Colonic mucosa (tissue), 4 donors: ENCODE measurements around the gene AMER3. TPM values are rescaled to one million over a fixed set of nuclear protein-coding genes. Genes with fewer than 3 reads are reported as not detected.

Source experiments
- DNase-seq: peaks from one replicate; pipeline ENCODE4 v3.0.0-alpha.2; 2020
- H3K27ac ChIP-seq: fragments of 200-600 bp; one replicate; pipeline ENCODE4 v1.8.0; 2021
- H3K27me3 ChIP-seq: fragments of 200-600 bp; one replicate; pipeline ENCODE4 v1.8.0; 2021
- H3K36me3 ChIP-seq: fragments of 200-600 bp; one replicate; pipeline ENCODE4 v1.8.0; 2021
- H3K4me1 ChIP-seq: fragments of 200-600 bp; one replicate; pipeline ENCODE4 v1.8.0; 2021; ENCODE audit warnings: mild to moderate bottlenecking
- H3K4me3 ChIP-seq: fragments of 200-600 bp; one replicate; pipeline ENCODE4 v1.8.0; 2021
- H3K9ac ChIP-seq, 2 donors: one replicate each; pipeline ENCODE4 v1.7.0; 2013; ENCODE audit warnings: control low read depth in 2 of 2, low read depth in 2 of 2, low read length in 2 of 2
- H3K9me3 ChIP-seq: fragments of 200-600 bp; one replicate; pipeline ENCODE4 v1.8.0; 2021
- CTCF ChIP-seq: fragments of 200-600 bp; IDR thresholded peaks from one replicate; pipeline ENCODE4 v1.8.0; 2022; ENCODE audit warnings: antibody characterized with exemption, mild to moderate bottlenecking
- intact Hi-C: fragments of 100-400 bp; cut with DNase I; formaldehyde crosslinking; loops from one replicate; pipeline ENCODE4 v1.14.1; 2022
- total RNA-seq, 2 donors: library from RNA; stranded (reverse); fragmentation: NEBNext Ultra II Directional in 1 of 2; extraction: Animal tissue kit (Norgen Biotek cat#: 25700) in 1 of 2; gene quantifications; one replicate each; pipeline ENCODE4 v1.2.1, GENCODE V29; 2021
- donor health status: healthy.
- donor health status: DM: no; HTN: no; CAD: no.
- donor health status: DM: no; HTN: no; CAD: no.

Gene AMER3
- total RNA-seq, 2 donors from 2014 or later: 0.27 to 0.56 TPM

DNA sequence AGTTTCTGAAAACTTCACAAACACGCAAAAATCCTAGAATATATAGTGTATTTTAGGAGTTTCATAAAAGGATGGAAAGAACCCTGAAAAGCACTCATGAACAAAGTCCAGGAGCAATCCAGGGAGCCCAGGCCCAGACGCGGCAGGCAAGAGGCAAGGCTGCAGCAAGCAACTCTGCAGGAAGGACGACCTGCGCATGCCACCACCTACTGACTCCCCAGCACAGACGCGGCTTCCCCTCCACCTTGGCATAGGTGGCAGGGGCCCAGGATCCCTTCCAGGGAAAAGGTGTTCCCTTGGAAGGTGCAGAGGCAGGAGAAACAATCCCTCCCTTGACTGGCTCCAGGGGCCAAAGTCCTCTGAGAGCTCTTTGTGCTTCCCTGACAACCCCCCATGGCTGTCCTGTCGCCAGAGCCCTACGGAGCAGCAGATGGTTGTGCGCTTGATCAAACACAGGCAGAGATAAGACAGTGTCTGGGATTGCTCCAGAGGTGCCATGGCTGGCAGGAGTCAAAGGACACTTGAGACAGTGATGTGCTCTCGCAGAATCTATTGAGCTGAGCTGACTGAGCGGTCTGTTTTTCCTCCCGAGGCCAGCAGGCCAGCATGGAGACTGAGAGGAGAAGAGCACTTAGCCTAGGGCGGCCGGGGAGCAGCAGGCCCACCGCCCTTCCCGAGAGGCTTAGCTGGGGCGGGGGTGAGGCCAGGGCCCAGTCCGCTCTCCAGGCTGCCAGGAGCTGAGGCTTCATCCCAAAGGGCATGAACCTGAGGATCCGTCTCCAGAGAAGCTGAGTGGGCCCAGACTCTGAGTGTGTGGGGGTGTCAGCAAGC lies 10.8 kb upstream of the AMER3 start:
- intact Hi-C loops: no loop called here
- DNase-seq: peak; percentile 67
- no peak for TF ChIP-seq CTCF
- H3K9ac ChIP-seq: no peak overlapping the region
- H3K36me3 ChIP-seq: no peaks in the 10 kb centered on the region
- no peak overlapping the region for H3K27ac ChIP-seq
- no peak overlapping the region for H3K4me3 ChIP-seq
- no peaks in the 10 kb centered on the region for H3K9me3 ChIP-seq
- H3K4me1 ChIP-seq: no peaks in the 10 kb centered on the region
- H3K27me3 ChIP-seq: no peaks in the 10 kb centered on the region

GRCh38 chr2:130749078-130749477 lies 6.3 kb upstream of the AMER3 start:
- no peak for TF ChIP-seq CTCF
- H3K9ac ChIP-seq: no peak overlapping the region
- H3K4me1 ChIP-seq: no peaks in the 10 kb centered on the region
- H3K9me3 ChIP-seq: no peaks in the 10 kb centered on the region
- no peak overlapping the region for H3K27ac ChIP-seq
- intact Hi-C loops: no loop called here
- H3K27me3 ChIP-seq: no peaks in the 10 kb centered on the region
- no peaks in the 10 kb centered on the region for H3K36me3 ChIP-seq
- DNase-seq: no peak
- no peak overlapping the region for H3K4me3 ChIP-seq

- Histone ChIP-seq H3K27me3 (peaks cover 3% of the 10 kb centered on the region), H3K36me3 (no peaks in the 10 kb centered on the region), H3K27ac (no peak overlapping the region), H3K4me3 (no peak overlapping the region), H3K4me1 (no peaks in the 10 kb centered on the region), H3K9ac (no peak overlapping the region), H3K9me3 (no peaks in the 10 kb centered on the region)
- no peak for TF ChIP-seq CTCF
- intact Hi-C loops: no loop called here
- DNase-seq: no peak
Measured at GRCh38 chr2:130749641-130750040, 5.7 kb upstream of the AMER3 start.

DNA sequence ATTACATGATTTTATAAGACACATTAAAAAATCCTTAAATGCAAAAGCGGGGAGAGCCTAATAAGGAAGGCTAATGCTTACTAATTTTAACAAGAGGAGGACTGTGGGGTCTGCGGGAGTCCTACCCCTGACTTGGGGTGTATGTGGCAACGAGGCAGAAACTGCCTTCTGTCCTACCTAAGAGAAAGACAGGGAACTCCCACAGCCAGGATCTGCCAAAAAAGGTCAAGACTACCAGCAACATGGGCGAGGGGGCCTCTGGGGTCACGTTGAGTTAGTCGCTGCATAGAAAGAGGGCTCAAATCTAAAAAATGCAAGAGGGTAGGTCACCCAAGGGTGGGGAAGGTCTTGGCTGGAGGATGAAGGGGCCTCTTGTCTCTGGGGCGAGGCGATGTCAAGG lies 529 bp upstream of the AMER3 start:
- TF ChIP-seq CTCF: no peak
- no peak for DNase-seq
- H3K27ac ChIP-seq: no peak overlapping the region
- no peak overlapping the region for H3K9ac ChIP-seq
- no peaks in the 10 kb centered on the region for H3K36me3 ChIP-seq
- intact Hi-C loops: no loop called here
- peaks cover 17% of the 10 kb centered on the region for H3K27me3 ChIP-seq
- no peaks in the 10 kb centered on the region for H3K4me1 ChIP-seq
- no peak overlapping the region for H3K4me3 ChIP-seq
- no peaks in the 10 kb centered on the region for H3K9me3 ChIP-seq

DNA sequence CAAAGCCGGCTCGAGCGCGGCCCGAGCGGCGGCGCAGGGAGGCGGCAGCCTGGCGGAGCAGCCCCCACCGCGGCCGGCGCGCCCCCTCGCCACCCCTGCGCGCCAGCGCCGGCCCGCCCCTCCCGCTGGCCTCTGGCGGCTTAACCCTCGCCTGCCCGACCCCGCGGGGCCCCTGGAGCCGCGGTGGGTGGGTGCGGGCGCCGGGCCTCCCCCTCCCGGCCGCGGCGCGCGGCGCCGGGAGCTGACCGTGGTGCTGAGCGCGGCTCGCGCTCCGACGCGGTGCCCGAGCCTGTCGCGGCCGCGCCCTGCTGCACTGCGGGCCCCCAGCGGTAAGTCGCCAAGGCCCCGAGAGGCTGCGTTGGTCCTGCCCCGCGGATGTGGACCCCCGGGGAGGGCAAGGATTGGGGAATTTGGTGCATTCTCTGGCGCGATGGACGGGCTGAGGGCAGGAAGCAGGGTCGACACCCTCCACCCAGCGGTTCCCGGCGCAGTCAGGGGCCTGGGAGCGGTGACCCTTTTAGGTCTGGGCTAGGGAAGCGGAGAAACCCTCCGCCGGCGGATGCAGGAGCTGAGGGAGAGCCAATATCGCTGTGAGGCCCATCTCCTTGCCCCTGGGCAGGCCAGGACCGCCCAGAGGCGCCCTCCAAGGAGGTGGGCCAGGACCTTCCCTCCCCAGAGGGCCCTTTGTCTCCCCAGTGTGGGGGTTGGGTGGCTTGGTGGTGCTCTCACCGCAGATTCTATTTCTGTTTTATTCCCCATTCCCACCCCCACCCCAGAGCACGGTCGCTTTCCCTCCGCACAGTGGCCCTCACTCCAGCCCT lies 923 bp downstream of the AMER3 start:
- no peak overlapping the region for H3K9ac ChIP-seq
- DNase-seq: no peak
- no peak for TF ChIP-seq CTCF
- no peak overlapping the region for H3K4me3 ChIP-seq
- intact Hi-C loops: no loop called here
- H3K27me3 ChIP-seq: peaks cover 17% of the 10 kb centered on the region
- H3K36me3 ChIP-seq: no peaks in the 10 kb centered on the region
- H3K4me1 ChIP-seq: no peaks in the 10 kb centered on the region
- H3K27ac ChIP-seq: no peak overlapping the region
- no peaks in the 10 kb centered on the region for H3K9me3 ChIP-seq
